Mucosa of gallbladder (tissue), 1 donor: ENCODE measurements around the gene S100P. TPM values are rescaled to one million over a fixed set of nuclear protein-coding genes. Genes with fewer than 3 reads are reported as not detected.

ENCODE experiments used
- total RNA-seq: library from RNA; stranded (reverse); gene quantifications from one replicate; pipeline ENCODE4 v1.2.1, GENCODE V29; 2021
- donor health status: DM: no; HTN: no; CAD: no.

S100P gene
- total RNA-seq, 1 donor from 2014 or later: 33.4 TPM

Other genes starting within 250 kb of the S100P start
- gene PPP2R2C, start 221.3 kb upstream of the S100P start, total RNA-seq: 0.49 TPM
- gene MAN2B2, start 118.7 kb upstream of the S100P start, total RNA-seq: 53.6 TPM
- gene MRFAP1, start 53.2 kb upstream of the S100P start, total RNA-seq: 244 TPM
- 51.2 TPM for gene MRFAP1L1, start 16.0 kb downstream of the S100P start, total RNA-seq
- 18.1 TPM for gene BLOC1S4, start 22.3 kb downstream of the S100P start, total RNA-seq
- gene KIAA0232, start 88.8 kb downstream of the S100P start, total RNA-seq: 35.0 TPM
- 37.1 TPM for gene TBC1D14, start 215.9 kb downstream of the S100P start, total RNA-seq